ENCODE results near the gene FAM43A.

DNA sequence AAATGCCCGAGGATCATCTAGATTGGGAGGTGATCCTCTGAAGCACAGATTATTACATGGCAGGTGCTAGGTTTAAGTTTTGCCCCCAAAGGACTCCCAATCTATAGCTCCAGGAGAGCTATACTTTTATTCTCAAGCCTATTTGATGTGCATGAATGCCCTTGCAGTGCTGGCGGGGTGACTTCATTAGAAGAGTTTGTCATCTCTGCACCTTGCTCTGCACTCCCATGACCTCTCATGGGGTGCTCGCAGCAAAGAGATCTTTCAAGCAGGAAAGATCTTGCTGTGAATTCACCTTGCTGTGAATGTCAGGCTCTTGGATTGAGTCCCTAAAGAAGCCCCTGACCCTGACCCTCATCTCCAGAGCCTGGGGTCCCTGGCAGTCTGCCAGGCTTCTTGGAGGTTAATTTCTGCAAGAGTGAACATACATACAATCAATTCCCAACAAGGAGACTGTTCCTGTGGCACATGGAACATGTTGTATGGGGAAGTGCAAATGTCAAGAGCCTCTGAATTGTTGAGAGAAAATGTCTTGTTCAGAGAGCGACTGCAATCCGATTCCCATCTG is 45.9 kb downstream of the FAM43A start:
- TF ChIP-seq, protein P1, sequence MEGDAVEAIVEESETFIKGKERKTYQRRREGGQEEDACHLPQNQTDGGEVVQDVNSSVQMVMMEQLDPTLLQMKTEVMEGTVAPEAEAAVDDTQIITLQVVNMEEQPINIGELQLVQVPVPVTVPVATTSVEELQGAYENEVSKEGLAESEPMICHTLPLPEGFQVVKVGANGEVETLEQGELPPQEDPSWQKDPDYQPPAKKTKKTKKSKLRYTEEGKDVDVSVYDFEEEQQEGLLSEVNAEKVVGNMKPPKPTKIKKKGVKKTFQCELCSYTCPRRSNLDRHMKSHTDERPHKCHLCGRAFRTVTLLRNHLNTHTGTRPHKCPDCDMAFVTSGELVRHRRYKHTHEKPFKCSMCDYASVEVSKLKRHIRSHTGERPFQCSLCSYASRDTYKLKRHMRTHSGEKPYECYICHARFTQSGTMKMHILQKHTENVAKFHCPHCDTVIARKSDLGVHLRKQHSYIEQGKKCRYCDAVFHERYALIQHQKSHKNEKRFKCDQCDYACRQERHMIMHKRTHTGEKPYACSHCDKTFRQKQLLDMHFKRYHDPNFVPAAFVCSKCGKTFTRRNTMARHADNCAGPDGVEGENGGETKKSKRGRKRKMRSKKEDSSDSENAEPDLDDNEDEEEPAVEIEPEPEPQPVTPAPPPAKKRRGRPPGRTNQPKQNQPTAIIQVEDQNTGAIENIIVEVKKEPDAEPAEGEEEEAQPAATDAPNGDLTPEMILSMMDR (IDR thresholded peaks at IDR 0.05), result no peak
- no peak for TF ChIP-seq POLR2A (IDR thresholded peaks at IDR 0.05)
- no peak for TF ChIP-seq EP300 (IDR thresholded peaks at IDR 0.05)

Data from suprapubic skin (tissue), 3 donors.